Uterus (tissue), 4 donors: ENCODE data around the gene TBCD. TPM values are rescaled to one million over a fixed set of nuclear protein-coding genes. Genes with fewer than 3 reads are reported as not detected.

Source experiments
- DNase-seq, 2 donors: peaks; one replicate each; pipeline ENCODE4 v3.0.0-alpha.2; 2019 to 2020
- H3K27ac ChIP-seq, 2 donors: fragments of 200-600 bp; sonication (generic); 1 replicate in 1 of 2; 2 replicates in 1 of 2; pipeline ENCODE4 v1.5.1; 2016 to 2018
- H3K27me3 ChIP-seq, 2 donors: fragments of 200-600 bp; sonication (generic); one replicate each; pipeline ENCODE4 v1.5.1; 2018 to 2019; ENCODE audit warnings: control low read depth in 1 of 2
- H3K36me3 ChIP-seq, 2 donors: fragments of 200-600 bp; sonication (generic); one replicate each; pipeline ENCODE4 v1.5.1; 2019; ENCODE audit warnings: control low read depth in 1 of 2
- H3K4me1 ChIP-seq, 2 donors: fragments of 200-600 bp; sonication (generic); one replicate each; pipeline ENCODE4 v1.5.1; 2018 to 2019; ENCODE audit warnings: control low read depth in 1 of 2
- H3K4me3 ChIP-seq, 2 donors: fragments of 200-600 bp; sonication (generic); 1 replicate in 1 of 2; 2 replicates in 1 of 2; pipeline ENCODE4 v1.5.1; 2018 to 2019; ENCODE audit warnings: mild to moderate bottlenecking in 1 of 2
- H3K9me3 ChIP-seq, 2 donors: fragments of 200-600 bp; sonication (generic); one replicate each; pipeline ENCODE4 v1.5.1; 2019; ENCODE audit warnings: control low read depth in 1 of 2
- POLR2A ChIP-seq, 2 donors: fragments of 450-650 bp; IDR thresholded peaks; one replicate each; pipeline ENCODE4 v1.6.1; 2016; ENCODE audit warnings: antibody characterized with exemption in 2 of 2, mild to moderate bottlenecking in 1 of 2, moderate library complexity in 1 of 2
- intact Hi-C: fragments of 100-400 bp; cut with DNase I; formaldehyde crosslinking; loops from one replicate; pipeline ENCODE4 v1.15.1; 2023; ENCODE audit warnings: low total_unique reads
- total RNA-seq, 4 donors: library from RNA; depleted of rRNA in 3 of 4; stranded (reverse); fragments of >200 nt in 3 of 4; gene quantifications; one replicate each; pipeline versions ENCODE4 v1.1.0 to v1.2.4, GENCODE V29; 2014 to 2023
- TF ChIP-seq, protein P1 (sequence below), 4 experiments: fragments of 200-600 bp in 2 of 4; fragments of 450-650 bp in 2 of 4; sonication (generic) in 2 of 4; IDR thresholded peaks; one replicate each; pipeline ENCODE4 v1.5.1; 2016 to 2019; ENCODE audit warnings: antibody characterized with exemption in 4 of 4, mild to moderate bottlenecking in 2 of 4, moderate library complexity in 1 of 4
- donor health status: DM: yes; HTN: yes; CAD: no.

Gene TBCD
- total RNA-seq, 4 donors from 2014 or later: 35.9 to 142 (median 61.3) TPM

DNA sequence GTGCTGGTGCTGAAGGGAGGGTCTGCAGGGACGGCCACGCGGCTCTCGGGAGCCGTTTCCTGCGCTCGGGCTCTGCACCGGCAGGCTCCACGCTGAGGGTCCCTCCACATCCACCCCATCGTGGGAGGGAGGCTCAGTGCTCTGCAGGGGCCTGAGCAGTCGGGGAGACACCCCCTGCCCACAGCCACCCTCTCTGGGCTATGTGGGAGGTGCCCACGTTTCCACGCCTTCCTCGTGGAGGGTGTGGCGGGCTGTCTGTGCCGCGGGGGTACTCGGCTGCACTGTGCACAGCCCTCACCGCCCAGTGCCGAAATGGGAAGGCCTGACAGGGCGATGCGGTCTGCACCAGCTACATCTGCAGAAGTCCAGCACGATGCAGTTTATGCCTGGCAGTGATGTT, 113.4 kb downstream of the TBCD start:
- Histone ChIP-seq H3K4me3 (no peak overlapping the region), H3K27me3 (no peaks in the 10 kb centered on the region), H3K36me3 (no peaks in the 10 kb centered on the region), H3K4me1 (peaks cover 0 to 8% of the 10 kb centered on the region in 2 donors), H3K27ac (no peak overlapping the region), H3K9me3 (no peaks in the 10 kb centered on the region)
- intact Hi-C loops: no loop called here
- TF ChIP-seq, protein P1, sequence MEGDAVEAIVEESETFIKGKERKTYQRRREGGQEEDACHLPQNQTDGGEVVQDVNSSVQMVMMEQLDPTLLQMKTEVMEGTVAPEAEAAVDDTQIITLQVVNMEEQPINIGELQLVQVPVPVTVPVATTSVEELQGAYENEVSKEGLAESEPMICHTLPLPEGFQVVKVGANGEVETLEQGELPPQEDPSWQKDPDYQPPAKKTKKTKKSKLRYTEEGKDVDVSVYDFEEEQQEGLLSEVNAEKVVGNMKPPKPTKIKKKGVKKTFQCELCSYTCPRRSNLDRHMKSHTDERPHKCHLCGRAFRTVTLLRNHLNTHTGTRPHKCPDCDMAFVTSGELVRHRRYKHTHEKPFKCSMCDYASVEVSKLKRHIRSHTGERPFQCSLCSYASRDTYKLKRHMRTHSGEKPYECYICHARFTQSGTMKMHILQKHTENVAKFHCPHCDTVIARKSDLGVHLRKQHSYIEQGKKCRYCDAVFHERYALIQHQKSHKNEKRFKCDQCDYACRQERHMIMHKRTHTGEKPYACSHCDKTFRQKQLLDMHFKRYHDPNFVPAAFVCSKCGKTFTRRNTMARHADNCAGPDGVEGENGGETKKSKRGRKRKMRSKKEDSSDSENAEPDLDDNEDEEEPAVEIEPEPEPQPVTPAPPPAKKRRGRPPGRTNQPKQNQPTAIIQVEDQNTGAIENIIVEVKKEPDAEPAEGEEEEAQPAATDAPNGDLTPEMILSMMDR (IDR thresholded peaks at IDR 0.05): no peak
- TF ChIP-seq POLR2A (IDR thresholded peaks at IDR 0.05): no peak
- DNase-seq: no peak

DNA sequence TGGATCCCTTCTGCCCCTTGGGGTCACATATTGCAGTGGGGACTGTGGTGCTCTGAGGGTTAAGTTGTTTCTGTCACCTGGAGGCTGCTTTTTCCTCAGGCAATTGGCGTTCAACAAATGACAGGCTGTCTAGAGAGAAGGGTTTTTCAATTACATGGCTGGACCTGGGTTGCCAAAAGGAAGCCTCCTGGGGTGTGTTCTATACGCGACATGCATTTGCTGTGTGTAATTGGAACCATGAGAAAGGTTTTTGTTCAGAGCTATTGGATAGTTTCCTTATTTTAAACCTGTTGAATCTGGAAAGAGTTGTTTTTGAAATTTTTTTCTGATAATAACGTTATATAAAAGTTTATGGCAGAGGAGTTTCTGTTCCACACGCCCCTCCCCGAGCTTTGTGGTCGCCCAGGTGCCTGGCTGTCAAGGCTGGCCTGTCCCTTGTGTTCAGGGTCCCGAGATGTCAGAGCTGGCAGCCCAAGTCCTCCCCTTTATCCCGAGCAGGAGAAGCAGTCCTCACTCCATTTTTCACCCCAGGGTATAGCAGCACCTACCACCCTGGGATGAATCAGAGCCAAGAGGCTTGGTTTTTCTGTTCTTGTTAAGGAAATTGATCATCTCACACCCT, 114.0 kb downstream of the TBCD start:
- DNase-seq: no peak
- peak overlapping the region in 1 of 2 donors; percentile 42 for H3K27ac ChIP-seq
- intact Hi-C loops: no loop called here
- no peak for TF ChIP-seq POLR2A (IDR thresholded peaks at IDR 0.05)
- H3K4me3 ChIP-seq: no peak overlapping the region
- H3K9me3 ChIP-seq: no peaks in the 10 kb centered on the region
- H3K36me3 ChIP-seq: no peaks in the 10 kb centered on the region
- H3K27me3 ChIP-seq: no peaks in the 10 kb centered on the region
- peaks cover 0 to 8% of the 10 kb centered on the region in 2 donors for H3K4me1 ChIP-seq

DNA sequence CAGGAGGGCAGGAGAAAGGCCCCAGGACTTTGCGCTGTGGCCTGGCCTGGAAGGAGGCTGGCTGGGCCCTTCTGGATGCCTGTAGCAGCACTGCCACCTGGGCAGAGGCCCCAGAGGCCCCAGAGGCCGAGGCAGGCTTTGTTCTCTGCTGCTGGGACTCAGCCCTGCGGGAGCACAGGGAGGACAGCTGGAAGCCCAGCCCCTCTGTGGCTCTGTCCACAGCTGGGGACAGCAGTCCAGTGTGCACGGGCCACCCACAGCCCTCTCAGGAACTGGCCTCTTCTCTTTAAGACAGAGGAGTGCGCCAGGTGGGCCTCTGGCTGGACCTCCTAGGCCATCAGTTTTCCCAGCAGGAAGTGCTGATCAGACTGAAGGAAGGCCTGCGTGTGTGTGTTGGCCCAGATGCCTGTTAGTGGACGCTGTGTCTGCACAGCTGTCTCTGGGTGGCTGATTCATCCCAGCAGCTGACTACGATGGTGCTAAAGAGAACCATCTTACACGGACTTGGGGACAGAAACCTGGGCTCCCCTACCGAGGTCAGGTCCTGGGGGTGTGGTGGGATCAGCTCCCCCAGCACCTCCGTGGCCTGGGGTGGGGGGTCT, 114.8 kb downstream of the TBCD start:
- peak in 1 of 2 donors; percentile 57 for DNase-seq
- Histone ChIP-seq H3K36me3 (no peaks in the 10 kb centered on the region), H3K27me3 (no peaks in the 10 kb centered on the region), H3K4me3 (no peak overlapping the region), H3K9me3 (no peaks in the 10 kb centered on the region), H3K4me1 (peaks cover 0 to 8% of the 10 kb centered on the region in 2 donors), H3K27ac (peak overlapping the region; percentile 42 to 50)
- intact Hi-C loops: no loop called here
- TF ChIP-seq, protein P1 (IDR thresholded peaks at IDR 0.05): no peak
- TF ChIP-seq POLR2A (IDR thresholded peaks at IDR 0.05): no peak

DNA sequence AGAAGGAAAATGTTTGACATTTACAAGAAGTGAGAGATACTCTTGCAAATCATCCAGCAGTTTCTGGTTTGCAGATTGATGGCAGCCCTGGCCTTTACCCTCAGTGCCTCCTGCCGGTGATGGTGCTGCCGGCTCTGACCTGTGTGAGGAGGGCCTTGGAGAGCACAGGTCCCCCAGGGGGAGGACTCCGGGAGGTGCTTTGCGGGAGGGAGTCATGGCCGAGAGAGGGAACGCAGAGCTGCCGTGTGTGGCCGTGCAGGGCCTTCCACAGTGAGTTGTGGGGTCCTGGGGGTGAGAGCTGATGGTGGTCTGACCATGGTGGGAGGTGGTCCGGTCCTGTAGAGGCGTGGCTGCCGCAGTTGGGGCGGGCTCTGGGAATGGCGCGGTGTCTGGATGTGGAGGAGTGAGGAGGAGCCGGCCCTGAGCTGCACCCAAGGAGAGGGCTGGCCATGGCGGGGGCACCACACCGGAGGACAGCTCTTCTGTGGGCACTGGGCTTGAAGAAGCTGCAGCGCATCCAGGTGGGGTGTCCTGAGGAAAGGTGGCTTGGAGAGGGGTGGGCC, 116.0 kb downstream of the TBCD start:
- no peak for DNase-seq
- no peak for TF ChIP-seq POLR2A (IDR thresholded peaks at IDR 0.05)
- TF ChIP-seq, protein P1 (IDR thresholded peaks at IDR 0.05): no peak
- Histone ChIP-seq H3K4me1 (peaks cover 0 to 8% of the 10 kb centered on the region in 2 donors), H3K27ac (no peak overlapping the region), H3K36me3 (no peaks in the 10 kb centered on the region), H3K27me3 (no peaks in the 10 kb centered on the region), H3K9me3 (no peaks in the 10 kb centered on the region), H3K4me3 (no peak overlapping the region)
- intact Hi-C loops: no loop called here

DNA sequence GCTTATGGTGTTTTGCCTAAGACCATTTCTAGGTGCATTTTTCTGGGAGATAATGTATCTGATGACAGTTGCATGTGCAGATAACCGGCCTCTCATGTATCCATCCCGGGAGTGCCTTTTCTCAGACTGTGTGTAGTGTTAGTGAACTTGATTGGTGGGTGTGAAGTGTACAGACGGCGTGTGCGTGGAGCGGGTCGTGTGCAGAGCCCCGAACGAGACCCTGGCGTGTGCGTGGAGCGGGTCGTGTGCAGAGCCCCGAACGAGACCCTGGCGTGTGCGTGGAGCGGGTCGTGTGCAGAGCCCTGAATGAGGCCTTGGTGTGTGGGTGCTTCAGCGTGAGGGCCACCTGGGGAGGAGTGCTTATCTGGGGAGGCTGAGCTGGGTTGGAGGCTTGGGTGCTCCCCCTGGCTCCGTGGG, 116.9 kb downstream of the TBCD start:
- Histone ChIP-seq H3K9me3 (no peaks in the 10 kb centered on the region), H3K4me1 (peaks cover 0 to 8% of the 10 kb centered on the region in 2 donors), H3K4me3 (no peak overlapping the region), H3K27ac (no peak overlapping the region), H3K27me3 (no peaks in the 10 kb centered on the region), H3K36me3 (no peaks in the 10 kb centered on the region)
- TF ChIP-seq, protein P1 (IDR thresholded peaks at IDR 0.05): no peak
- TF ChIP-seq POLR2A (IDR thresholded peaks at IDR 0.05): no peak
- intact Hi-C loops: no loop called here
- no peak for DNase-seq
